Peyer's patch (tissue), 4 donors: Measurements from ENCODE around the gene DGKI. TPM values are rescaled to one million over a fixed set of nuclear protein-coding genes. Genes with fewer than 3 reads are reported as not detected.

Experiments used
- DNase-seq, 3 donors: peaks; one replicate each; pipeline ENCODE4 v3.0.0-alpha.2; 2017 to 2019
- H3K27ac ChIP-seq, 4 donors: fragments of 200-600 bp; sonication (generic); one replicate each; pipeline ENCODE4 v1.5.1; 2016 to 2019
- H3K27me3 ChIP-seq, 2 donors: fragments of 200-600 bp; sonication (generic); one replicate each; pipeline ENCODE4 v1.5.1; 2019
- H3K36me3 ChIP-seq, 3 donors: fragments of 200-600 bp; sonication (generic); one replicate each; pipeline ENCODE4 v1.5.1; 2016 to 2019
- H3K4me1 ChIP-seq, 4 donors: fragments of 200-600 bp; sonication (generic); one replicate each; pipeline ENCODE4 v1.5.1; 2016 to 2019
- H3K4me3 ChIP-seq, 4 donors: fragments of 200-600 bp; sonication (generic); 1 replicate in 3 of 4; 2 replicates in 1 of 4; pipeline ENCODE4 v1.5.1; 2016 to 2019; ENCODE audit warnings: mild to moderate bottlenecking in 1 of 4
- H3K9me3 ChIP-seq, 4 donors: fragments of 200-600 bp; sonication (generic); one replicate each; pipeline ENCODE4 v1.5.1; 2016 to 2019; ENCODE audit warnings: mild to moderate bottlenecking in 1 of 4
- CTCF ChIP-seq, 6 experiments: fragments of 450-650 bp in 4 of 6; fragments of 200-600 bp in 2 of 6; sonication (generic) in 1 of 6; IDR thresholded peaks; one replicate each; pipeline ENCODE4 v1.5.1; 2017 to 2019; ENCODE audit warnings: antibody characterized with exemption in 6 of 6, mild to moderate bottlenecking in 3 of 6, moderate library complexity in 1 of 6
- POLR2A ChIP-seq, 2 donors: fragments of 450-650 bp; IDR thresholded peaks; one replicate each; pipeline ENCODE4 v1.5.1; 2017; ENCODE audit warnings: antibody characterized with exemption in 2 of 2, mild to moderate bottlenecking in 2 of 2, moderate library complexity in 2 of 2
- total RNA-seq, 4 donors: library from RNA; depleted of rRNA; stranded (reverse); fragments of >200 nt; gene quantifications; one replicate each; pipeline ENCODE4 v1.1.0, GENCODE V29; 2016

Gene DGKI
- total RNA-seq, 4 donors from 2014 or later, result 0.19 to 0.40 (median 0.35) TPM; not detected in 1

- Histone ChIP-seq H3K27me3 (no peaks in the 10 kb centered on the region), H3K36me3 (no peaks in the 10 kb centered on the region), H3K4me3 (no peak overlapping the region), H3K9me3 (no peaks in the 10 kb centered on the region), H3K27ac (no peak overlapping the region), H3K4me1 (no peaks in the 10 kb centered on the region)
- no peak for DNase-seq
- no peak for TF ChIP-seq POLR2A (IDR thresholded peaks at IDR 0.05)
- TF ChIP-seq CTCF (IDR thresholded peaks at IDR 0.05), result no peak
These were observed 13.8 kb upstream of the DGKI start for GRCh38 chr7:137860542-137860941.

- no peak for TF ChIP-seq POLR2A (IDR thresholded peaks at IDR 0.05)
- no peak for TF ChIP-seq CTCF (IDR thresholded peaks at IDR 0.05)
- H3K4me3 ChIP-seq, result no peak overlapping the region
These were observed 6.3 kb upstream of the DGKI start for GRCh38 chr7:137853053-137853452.

GRCh38 chr7:137852108-137852507, 5.3 kb upstream of the DGKI start:
- no peak overlapping the region for H3K4me3 ChIP-seq
- H3K36me3 ChIP-seq, result no peaks in the 10 kb centered on the region
- H3K27ac ChIP-seq, result no peak overlapping the region
- H3K9me3 ChIP-seq, result no peaks in the 10 kb centered on the region
- TF ChIP-seq POLR2A (IDR thresholded peaks at IDR 0.05) (no peak), CTCF (IDR thresholded peaks at IDR 0.05) (no peak)
- DNase-seq, result no peak
- peaks cover 0 to 2% (median under 1%) of the 10 kb centered on the region in 4 donors for H3K4me1 ChIP-seq
- peaks cover 0 to 4% of the 10 kb centered on the region in 2 donors for H3K27me3 ChIP-seq

More at GRCh38 chr7:137853053-137853452, 6.3 kb upstream of the DGKI start:
- H3K4me1 ChIP-seq, result no peaks in the 10 kb centered on the region
- H3K9me3 ChIP-seq, result no peaks in the 10 kb centered on the region
- no peaks in the 10 kb centered on the region for H3K27me3 ChIP-seq
- no peak overlapping the region for H3K27ac ChIP-seq
- no peak for DNase-seq
- no peaks in the 10 kb centered on the region for H3K36me3 ChIP-seq

GRCh38 chr7:137850972-137851945, 4.5 kb upstream of the DGKI start:
- H3K27ac ChIP-seq, result no peak overlapping the region
- no peaks in the 10 kb centered on the region for H3K36me3 ChIP-seq
- peaks cover 0 to 6% (median 2%) of the 10 kb centered on the region in 4 donors for H3K4me1 ChIP-seq
- H3K27me3 ChIP-seq, result peaks cover 0 to 8% of the 10 kb centered on the region in 2 donors
- no peaks in the 10 kb centered on the region for H3K9me3 ChIP-seq
- no peak for TF ChIP-seq CTCF (IDR thresholded peaks at IDR 0.05)
- no peak for TF ChIP-seq POLR2A (IDR thresholded peaks at IDR 0.05)
- no peak for DNase-seq
- H3K4me3 ChIP-seq, result no peak overlapping the region

- no peak for TF ChIP-seq CTCF (IDR thresholded peaks at IDR 0.05)
- no peak for TF ChIP-seq POLR2A (IDR thresholded peaks at IDR 0.05)
- H3K27ac ChIP-seq, result no peak overlapping the region
These were observed 3.8 kb upstream of the DGKI start for GRCh38 chr7:137850571-137850970.

More at GRCh38 chr7:137850571-137850970, 3.8 kb upstream of the DGKI start:
- DNase-seq, result no peak
- no peaks in the 10 kb centered on the region for H3K36me3 ChIP-seq
- H3K9me3 ChIP-seq, result no peaks in the 10 kb centered on the region
- H3K4me1 ChIP-seq, result peaks cover 0 to 6% (median 2%) of the 10 kb centered on the region in 4 donors
- H3K4me3 ChIP-seq, result no peak overlapping the region
- peaks cover 0 to 8% of the 10 kb centered on the region in 2 donors for H3K27me3 ChIP-seq
